ENCODE measurements around the gene HLA-A.

GRCh38 chr6:29956518-29956917 is 14.2 kb downstream of the HLA-A start:
- TF ChIP-seq SRF (IDR thresholded peaks at IDR 0.05; ENCODE audit: low read depth, low read length), result no peak
- TF ChIP-seq, protein P1, sequence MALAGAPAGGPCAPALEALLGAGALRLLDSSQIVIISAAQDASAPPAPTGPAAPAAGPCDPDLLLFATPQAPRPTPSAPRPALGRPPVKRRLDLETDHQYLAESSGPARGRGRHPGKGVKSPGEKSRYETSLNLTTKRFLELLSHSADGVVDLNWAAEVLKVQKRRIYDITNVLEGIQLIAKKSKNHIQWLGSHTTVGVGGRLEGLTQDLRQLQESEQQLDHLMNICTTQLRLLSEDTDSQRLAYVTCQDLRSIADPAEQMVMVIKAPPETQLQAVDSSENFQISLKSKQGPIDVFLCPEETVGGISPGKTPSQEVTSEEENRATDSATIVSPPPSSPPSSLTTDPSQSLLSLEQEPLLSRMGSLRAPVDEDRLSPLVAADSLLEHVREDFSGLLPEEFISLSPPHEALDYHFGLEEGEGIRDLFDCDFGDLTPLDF (CRISPR knock-in tag; IDR thresholded peaks at IDR 0.05), result no peak
- TF ChIP-seq BCL3 (CRISPR knock-in tag; IDR thresholded peaks at IDR 0.05), result no peak
- no peak for TF ChIP-seq STAT6 (CRISPR knock-in tag; IDR thresholded peaks at IDR 0.05; ENCODE audit: borderline replicate concordance)
- no peak for TF ChIP-seq RFXAP (CRISPR knock-in tag; IDR thresholded peaks at IDR 0.05; ENCODE audit: borderline replicate concordance)
- TF ChIP-seq, protein P2, sequence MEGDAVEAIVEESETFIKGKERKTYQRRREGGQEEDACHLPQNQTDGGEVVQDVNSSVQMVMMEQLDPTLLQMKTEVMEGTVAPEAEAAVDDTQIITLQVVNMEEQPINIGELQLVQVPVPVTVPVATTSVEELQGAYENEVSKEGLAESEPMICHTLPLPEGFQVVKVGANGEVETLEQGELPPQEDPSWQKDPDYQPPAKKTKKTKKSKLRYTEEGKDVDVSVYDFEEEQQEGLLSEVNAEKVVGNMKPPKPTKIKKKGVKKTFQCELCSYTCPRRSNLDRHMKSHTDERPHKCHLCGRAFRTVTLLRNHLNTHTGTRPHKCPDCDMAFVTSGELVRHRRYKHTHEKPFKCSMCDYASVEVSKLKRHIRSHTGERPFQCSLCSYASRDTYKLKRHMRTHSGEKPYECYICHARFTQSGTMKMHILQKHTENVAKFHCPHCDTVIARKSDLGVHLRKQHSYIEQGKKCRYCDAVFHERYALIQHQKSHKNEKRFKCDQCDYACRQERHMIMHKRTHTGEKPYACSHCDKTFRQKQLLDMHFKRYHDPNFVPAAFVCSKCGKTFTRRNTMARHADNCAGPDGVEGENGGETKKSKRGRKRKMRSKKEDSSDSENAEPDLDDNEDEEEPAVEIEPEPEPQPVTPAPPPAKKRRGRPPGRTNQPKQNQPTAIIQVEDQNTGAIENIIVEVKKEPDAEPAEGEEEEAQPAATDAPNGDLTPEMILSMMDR (CRISPR knock-in tag; IDR thresholded peaks at IDR 0.05), result no peak
- no peak for TF ChIP-seq CBFB (CRISPR knock-in tag; IDR thresholded peaks at IDR 0.05)

All from HepG2 (cell line).